Breast epithelium (tissue), 3 donors: ENCODE measurements around the gene CRYZL1.

Source experiments
- POLR2A ChIP-seq: fragments of 450-650 bp; IDR thresholded peaks from one replicate; pipeline ENCODE4 v1.6.1; 2016; ENCODE audit warnings: antibody characterized with exemption, mild to moderate bottlenecking, moderate library complexity
- POLR2AphosphoS5 ChIP-seq, 3 donors: sonication (generic); formaldehyde crosslinking; IDR thresholded peaks; one replicate each; pipeline ENCODE4 v1.6.1; 2017; ENCODE audit warnings: antibody characterized with exemption in 3 of 3
- TF ChIP-seq, protein P1 (sequence below), 3 donors: fragments of 450-650 bp; IDR thresholded peaks; one replicate each; pipeline ENCODE4 v1.5.1; 2016 to 2017; ENCODE audit warnings: antibody characterized with exemption in 3 of 3, mild to moderate bottlenecking in 3 of 3, moderate library complexity in 3 of 3

DNA sequence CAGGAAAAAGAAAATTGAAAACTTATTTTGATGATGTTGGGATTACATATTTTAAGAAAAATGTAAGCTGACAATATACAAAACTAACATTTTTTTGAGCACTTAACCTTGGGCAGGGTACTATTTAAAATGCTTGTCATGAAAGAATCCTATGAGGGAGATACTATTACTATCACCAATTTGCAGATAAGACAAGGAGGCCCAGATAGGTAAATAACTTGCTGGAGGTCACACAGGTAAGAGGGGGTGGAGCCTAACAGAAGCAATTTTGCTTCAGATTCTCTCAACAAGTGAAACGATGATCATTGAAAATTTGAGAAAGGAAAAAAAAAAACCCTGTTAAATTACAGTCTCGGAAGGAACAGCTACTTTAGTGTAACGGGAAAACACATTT lies 100.8 kb downstream of the CRYZL1 start:
- TF ChIP-seq, protein P1, sequence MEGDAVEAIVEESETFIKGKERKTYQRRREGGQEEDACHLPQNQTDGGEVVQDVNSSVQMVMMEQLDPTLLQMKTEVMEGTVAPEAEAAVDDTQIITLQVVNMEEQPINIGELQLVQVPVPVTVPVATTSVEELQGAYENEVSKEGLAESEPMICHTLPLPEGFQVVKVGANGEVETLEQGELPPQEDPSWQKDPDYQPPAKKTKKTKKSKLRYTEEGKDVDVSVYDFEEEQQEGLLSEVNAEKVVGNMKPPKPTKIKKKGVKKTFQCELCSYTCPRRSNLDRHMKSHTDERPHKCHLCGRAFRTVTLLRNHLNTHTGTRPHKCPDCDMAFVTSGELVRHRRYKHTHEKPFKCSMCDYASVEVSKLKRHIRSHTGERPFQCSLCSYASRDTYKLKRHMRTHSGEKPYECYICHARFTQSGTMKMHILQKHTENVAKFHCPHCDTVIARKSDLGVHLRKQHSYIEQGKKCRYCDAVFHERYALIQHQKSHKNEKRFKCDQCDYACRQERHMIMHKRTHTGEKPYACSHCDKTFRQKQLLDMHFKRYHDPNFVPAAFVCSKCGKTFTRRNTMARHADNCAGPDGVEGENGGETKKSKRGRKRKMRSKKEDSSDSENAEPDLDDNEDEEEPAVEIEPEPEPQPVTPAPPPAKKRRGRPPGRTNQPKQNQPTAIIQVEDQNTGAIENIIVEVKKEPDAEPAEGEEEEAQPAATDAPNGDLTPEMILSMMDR (IDR thresholded peaks at IDR 0.05) = no peak
- no peak for TF ChIP-seq POLR2A
- no peak for TF ChIP-seq POLR2AphosphoS5 (IDR thresholded peaks at IDR 0.05)
